GM23338 (cell line): ENCODE measurements around the gene LRRC40. TPM values are rescaled to one million over a fixed set of nuclear protein-coding genes. Genes with fewer than 3 reads are reported as not detected.

ENCODE experiments used
- ATAC-seq: fragments of 200-7000 bp; cut with Tn5 transposase; 3 replicates; pipeline ENCODE4 v1.9.1; 2020
- DNase-seq: peaks from one replicate; pipeline ENCODE4 v3.0.0-alpha.2; 2015; ENCODE audit warnings: low spot score
- H2AFZ ChIP-seq: fragments of 200-600 bp; sonication (generic); 2 replicates; pipeline ENCODE4 v1.8.0; 2016; ENCODE audit warnings: antibody characterized with exemption, mild to moderate bottlenecking, moderate library complexity
- H3F3A ChIP-seq: fragments of 200-600 bp; sonication (generic); replicated peaks from 2 replicates; pipeline ENCODE4 v1.8.0; 2017; ENCODE audit warnings: antibody characterized with exemption, mixed run types, low read depth
- H3K27ac ChIP-seq: fragments of 200-600 bp; sonication (generic); 2 replicates; pipeline ENCODE4 v1.6.1; 2016; ENCODE audit warnings: low read depth
- H3K27me3 ChIP-seq: fragments of 200-600 bp; sonication (generic); 2 replicates; pipeline ENCODE4 v1.8.0; 2016; ENCODE audit warnings: mild to moderate bottlenecking, mixed run types, moderate library complexity; ENCODE audit not compliant: insufficient read depth
- H3K36me3 ChIP-seq: fragments of 200-600 bp; sonication (generic); 2 replicates; pipeline ENCODE4 v1.8.0; 2016; ENCODE audit warnings: mild to moderate bottlenecking; ENCODE audit not compliant: insufficient read depth
- H3K4me1 ChIP-seq: fragments of 200-600 bp; sonication (generic); 2 replicates; pipeline ENCODE4 v1.8.0; 2016; ENCODE audit warnings: mild to moderate bottlenecking, moderate library complexity; ENCODE audit not compliant: insufficient read depth
- H3K4me2 ChIP-seq: fragments of 200-600 bp; sonication (generic); 2 replicates; pipeline ENCODE4 v1.7.1; 2017; ENCODE audit warnings: mixed run types
- H3K4me3 ChIP-seq: fragments of 200-600 bp; sonication (generic); 2 replicates; pipeline ENCODE4 v1.6.1; 2016; ENCODE audit warnings: mixed run types
- H3K79me2 ChIP-seq: fragments of 200-600 bp; sonication (generic); replicated peaks from 2 replicates; pipeline ENCODE4 v1.8.0; 2017; ENCODE audit warnings: mild to moderate bottlenecking; ENCODE audit not compliant: insufficient read depth
- H3K9me2 ChIP-seq: fragments of 200-600 bp; sonication (generic); 2 replicates; pipeline ENCODE4 v1.8.0; 2017; ENCODE audit not compliant: insufficient read depth
- H4K20me1 ChIP-seq: fragments of 200-600 bp; sonication (generic); replicated peaks from 2 replicates; pipeline ENCODE4 v1.8.0; 2017; ENCODE audit warnings: mild to moderate bottlenecking; ENCODE audit not compliant: insufficient read depth
- H3K27ac Mint-ChIP-seq: 2 replicates; pipeline ENCODE4 v1.8.0; 2020; ENCODE audit warnings: inconsistent platforms, mild to moderate bottlenecking, moderate library complexity, mixed read lengths
- H3K27me3 Mint-ChIP-seq: 3 replicates; pipeline ENCODE4 v1.8.0; 2022; ENCODE audit warnings: low read depth, mild to moderate bottlenecking, moderate library complexity, mixed read lengths, inconsistent platforms; ENCODE audit not compliant: insufficient read depth, poor library complexity
- H3K36me3 Mint-ChIP-seq: 3 replicates; pipeline ENCODE4 v1.8.0; 2021; ENCODE audit warnings: low read depth, mild to moderate bottlenecking, inconsistent platforms, moderate library complexity, mixed read lengths
- H3K4me1 Mint-ChIP-seq: 3 replicates; pipeline ENCODE4 v1.8.0; 2020; ENCODE audit warnings: mild to moderate bottlenecking, inconsistent platforms, mixed read lengths
- H3K4me3 Mint-ChIP-seq: 3 replicates; pipeline ENCODE4 v1.8.0; 2021; ENCODE audit warnings: moderate library complexity, mild to moderate bottlenecking, inconsistent platforms, mixed read lengths
- H3K9me3 Mint-ChIP-seq: 3 replicates; pipeline ENCODE4 v1.8.0; 2020; ENCODE audit warnings: moderate library complexity, mild to moderate bottlenecking, inconsistent platforms, mixed read lengths
- CREB1 ChIP-seq: fragments of 250-450 bp; sonication (Bioruptor Pico); IDR thresholded peaks from 2 replicates; pipeline ENCODE4 v1.5.0; 2020; ENCODE audit warnings: low read depth, mild to moderate bottlenecking, moderate library complexity
- EZH2 ChIP-seq: fragments of 200-600 bp; sonication (generic); IDR thresholded peaks from one replicate; pipeline ENCODE4 v1.8.0; 2017; ENCODE audit warnings: antibody characterized with exemption, mild to moderate bottlenecking, low read depth; ENCODE audit not compliant: unreplicated experiment
- EZH2phosphoT487 ChIP-seq: fragments of 200-600 bp; sonication (generic); IDR thresholded peaks from one replicate; pipeline ENCODE4 v1.8.1; 2018; ENCODE audit warnings: antibody characterized with exemption; ENCODE audit not compliant: unreplicated experiment
- JUNB ChIP-seq: IDR thresholded peaks from one replicate; pipeline ENCODE4 v1.6.1; 2016; ENCODE audit warnings: antibody characterized with exemption; ENCODE audit not compliant: unreplicated experiment
- NANOG ChIP-seq: IDR thresholded peaks from 2 replicates; pipeline ENCODE4 v1.6.1; 2016; ENCODE audit warnings: antibody characterized with exemption, borderline replicate concordance
- POLR2AphosphoS5 ChIP-seq: IDR thresholded peaks from 2 replicates; pipeline ENCODE4 v1.6.1; 2016; ENCODE audit warnings: antibody characterized with exemption, low read depth
- STAT1 ChIP-seq: IDR thresholded peaks from one replicate; pipeline ENCODE4 v1.6.1; 2016; ENCODE audit warnings: antibody characterized with exemption; ENCODE audit not compliant: unreplicated experiment
- ZNF114 ChIP-seq: fragments of 250-450 bp; sonication (Bioruptor Pico); IDR thresholded peaks from 2 replicates; pipeline ENCODE4 v1.5.0; 2020; ENCODE audit warnings: mild to moderate bottlenecking, moderate library complexity
- ZNF331 ChIP-seq: fragments of 250-450 bp; sonication (Bioruptor Pico); IDR thresholded peaks from 2 replicates; pipeline ENCODE4 v1.5.0; 2020; ENCODE audit warnings: low read depth, mild to moderate bottlenecking, moderate library complexity
- polyA plus RNA-seq: library from polyadenylated mRNA; unstranded; fragments of >200 nt; fragmentation: Nextera tagmentation; extraction: Ambion mirVana; gene quantifications from 2 replicates; pipeline ENCODE4 v1.2.1, GENCODE V29; 2016
- total RNA-seq: library from RNA; depleted of rRNA; stranded (reverse); fragments of >200 nt; shearing (Covaris generic); gene quantifications from 2 replicates; pipeline ENCODE4 v1.2.3, GENCODE V29; 2014
- TF ChIP-seq, protein P1 (sequence below): fragments of 250-450 bp; sonication (Bioruptor Pico); IDR thresholded peaks from 2 replicates; pipeline ENCODE4 v1.5.0; 2020; ENCODE audit warnings: mild to moderate bottlenecking, moderate library complexity
- TF ChIP-seq, protein P2 (sequence below): IDR thresholded peaks from 2 replicates; pipeline ENCODE4 v1.6.1; 2016; ENCODE audit warnings: antibody characterized with exemption
- TF ChIP-seq, protein P3 (sequence below): IDR thresholded peaks from one replicate; pipeline ENCODE4 v1.6.1; 2018; ENCODE audit warnings: antibody characterized with exemption; ENCODE audit not compliant: unreplicated experiment
- TF ChIP-seq, protein P4 (sequence below), 2 experiments: fragments of 200-600 bp in 1 of 2; sonication (generic) in 1 of 2; conservative IDR thresholded peaks; 2 replicates each; pipeline versions ENCODE4 v1.5.1 to v1.6.1; 2016 to 2017; ENCODE audit warnings: antibody characterized with exemption in 2 of 2, low read depth in 2 of 2, mild to moderate bottlenecking in 2 of 2, moderate library complexity in 1 of 2

LRRC40 gene
- total and polyA plus RNA-seq, 2 experiments from 2014 or later, result 33.9 to 50.5 TPM

DNA sequence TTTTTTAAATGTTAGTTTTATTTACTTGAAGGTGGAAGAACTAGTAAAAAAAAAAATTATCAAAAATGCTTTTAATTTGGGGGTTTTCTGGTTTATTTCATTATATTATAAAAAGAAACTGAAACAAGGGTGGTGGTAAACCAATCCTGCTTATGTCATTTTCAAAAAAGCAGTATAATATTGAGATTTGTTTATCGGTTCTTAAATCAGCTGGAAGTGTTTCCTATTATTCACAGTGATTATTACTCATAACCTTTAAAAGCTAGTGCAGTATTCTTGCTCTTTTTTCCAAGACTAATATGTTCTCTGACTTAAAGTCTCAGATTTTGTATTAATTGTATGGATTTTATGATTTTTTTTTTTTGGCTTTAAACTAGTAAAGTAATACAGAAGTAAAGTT, 5.4 kb upstream of the LRRC40 start:
- H3K27me3 Mint-ChIP-seq, result peaks cover under 1% of the 10 kb centered on the region
- peaks cover 4% of the 10 kb centered on the region; the same call in 1 of the 3 replicates for H3K36me3 Mint-ChIP-seq
- Histone ChIP-seq H3K36me3 (no peaks in the 10 kb centered on the region), H3K27ac (no peak overlapping the region), H3K9me2 (no peaks in the 10 kb centered on the region), H3F3A (no peaks in the 10 kb centered on the region), H3K4me3 (no peak overlapping the region), H3K79me2 (peaks cover 100% of the 10 kb centered on the region), H2AFZ (no peak overlapping the region), H3K4me2 (no peak overlapping the region), H3K27me3 (no peaks in the 10 kb centered on the region), H4K20me1 (peaks cover 4% of the 10 kb centered on the region; the same call in 1 of the 2 replicates), H3K4me1 (peaks cover 3% of the 10 kb centered on the region)
- no peak overlapping the region for H3K27ac Mint-ChIP-seq
- TF ChIP-seq, protein P1, sequence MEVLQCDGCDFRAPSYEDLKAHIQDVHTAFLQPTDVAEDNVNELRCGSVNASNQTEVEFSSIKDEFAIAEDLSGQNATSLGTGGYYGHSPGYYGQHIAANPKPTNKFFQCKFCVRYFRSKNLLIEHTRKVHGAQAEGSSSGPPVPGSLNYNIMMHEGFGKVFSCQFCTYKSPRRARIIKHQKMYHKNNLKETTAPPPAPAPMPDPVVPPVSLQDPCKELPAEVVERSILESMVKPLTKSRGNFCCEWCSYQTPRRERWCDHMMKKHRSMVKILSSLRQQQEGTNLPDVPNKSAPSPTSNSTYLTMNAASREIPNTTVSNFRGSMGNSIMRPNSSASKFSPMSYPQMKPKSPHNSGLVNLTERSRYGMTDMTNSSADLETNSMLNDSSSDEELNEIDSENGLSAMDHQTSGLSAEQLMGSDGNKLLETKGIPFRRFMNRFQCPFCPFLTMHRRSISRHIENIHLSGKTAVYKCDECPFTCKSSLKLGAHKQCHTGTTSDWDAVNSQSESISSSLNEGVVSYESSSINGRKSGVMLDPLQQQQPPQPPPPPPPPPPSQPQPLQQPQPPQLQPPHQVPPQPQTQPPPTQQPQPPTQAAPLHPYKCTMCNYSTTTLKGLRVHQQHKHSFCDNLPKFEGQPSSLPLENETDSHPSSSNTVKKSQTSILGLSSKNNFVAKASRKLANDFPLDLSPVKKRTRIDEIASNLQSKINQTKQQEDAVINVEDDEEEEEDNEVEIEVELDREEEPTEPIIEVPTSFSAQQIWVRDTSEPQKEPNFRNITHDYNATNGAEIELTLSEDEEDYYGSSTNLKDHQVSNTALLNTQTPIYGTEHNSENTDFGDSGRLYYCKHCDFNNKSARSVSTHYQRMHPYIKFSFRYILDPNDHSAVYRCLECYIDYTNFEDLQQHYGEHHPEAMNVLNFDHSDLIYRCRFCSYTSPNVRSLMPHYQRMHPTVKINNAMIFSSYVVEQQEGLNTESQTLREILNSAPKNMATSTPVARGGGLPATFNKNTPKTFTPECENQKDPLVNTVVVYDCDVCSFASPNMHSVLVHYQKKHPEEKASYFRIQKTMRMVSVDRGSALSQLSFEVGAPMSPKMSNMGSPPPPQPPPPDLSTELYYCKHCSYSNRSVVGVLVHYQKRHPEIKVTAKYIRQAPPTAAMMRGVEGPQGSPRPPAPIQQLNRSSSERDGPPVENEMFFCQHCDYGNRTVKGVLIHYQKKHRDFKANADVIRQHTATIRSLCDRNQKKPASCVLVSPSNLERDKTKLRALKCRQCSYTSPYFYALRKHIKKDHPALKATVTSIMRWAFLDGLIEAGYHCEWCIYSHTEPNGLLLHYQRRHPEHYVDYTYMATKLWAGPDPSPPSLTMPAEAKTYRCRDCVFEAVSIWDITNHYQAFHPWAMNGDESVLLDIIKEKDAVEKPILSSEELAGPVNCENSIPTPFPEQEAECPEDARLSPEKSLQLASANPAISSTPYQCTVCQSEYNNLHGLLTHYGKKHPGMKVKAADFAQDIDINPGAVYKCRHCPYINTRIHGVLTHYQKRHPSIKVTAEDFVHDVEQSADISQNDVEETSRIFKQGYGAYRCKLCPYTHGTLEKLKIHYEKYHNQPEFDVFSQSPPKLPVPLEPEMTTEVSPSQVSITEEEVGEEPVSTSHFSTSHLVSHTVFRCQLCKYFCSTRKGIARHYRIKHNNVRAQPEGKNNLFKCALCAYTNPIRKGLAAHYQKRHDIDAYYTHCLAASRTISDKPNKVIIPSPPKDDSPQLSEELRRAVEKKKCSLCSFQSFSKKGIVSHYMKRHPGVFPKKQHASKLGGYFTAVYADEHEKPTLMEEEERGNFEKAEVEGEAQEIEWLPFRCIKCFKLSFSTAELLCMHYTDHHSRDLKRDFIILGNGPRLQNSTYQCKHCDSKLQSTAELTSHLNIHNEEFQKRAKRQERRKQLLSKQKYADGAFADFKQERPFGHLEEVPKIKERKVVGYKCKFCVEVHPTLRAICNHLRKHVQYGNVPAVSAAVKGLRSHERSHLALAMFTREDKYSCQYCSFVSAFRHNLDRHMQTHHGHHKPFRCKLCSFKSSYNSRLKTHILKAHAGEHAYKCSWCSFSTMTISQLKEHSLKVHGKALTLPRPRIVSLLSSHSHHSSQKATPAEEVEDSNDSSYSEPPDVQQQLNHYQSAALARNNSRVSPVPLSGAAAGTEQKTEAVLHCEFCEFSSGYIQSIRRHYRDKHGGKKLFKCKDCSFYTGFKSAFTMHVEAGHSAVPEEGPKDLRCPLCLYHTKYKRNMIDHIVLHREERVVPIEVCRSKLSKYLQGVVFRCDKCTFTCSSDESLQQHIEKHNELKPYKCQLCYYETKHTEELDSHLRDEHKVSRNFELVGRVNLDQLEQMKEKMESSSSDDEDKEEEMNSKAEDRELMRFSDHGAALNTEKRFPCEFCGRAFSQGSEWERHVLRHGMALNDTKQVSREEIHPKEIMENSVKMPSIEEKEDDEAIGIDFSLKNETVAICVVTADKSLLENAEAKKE (CRISPR knock-in tag), result no peak
- TF ChIP-seq CREB1 (CRISPR knock-in tag), result no peak
- TF ChIP-seq, protein P2, sequence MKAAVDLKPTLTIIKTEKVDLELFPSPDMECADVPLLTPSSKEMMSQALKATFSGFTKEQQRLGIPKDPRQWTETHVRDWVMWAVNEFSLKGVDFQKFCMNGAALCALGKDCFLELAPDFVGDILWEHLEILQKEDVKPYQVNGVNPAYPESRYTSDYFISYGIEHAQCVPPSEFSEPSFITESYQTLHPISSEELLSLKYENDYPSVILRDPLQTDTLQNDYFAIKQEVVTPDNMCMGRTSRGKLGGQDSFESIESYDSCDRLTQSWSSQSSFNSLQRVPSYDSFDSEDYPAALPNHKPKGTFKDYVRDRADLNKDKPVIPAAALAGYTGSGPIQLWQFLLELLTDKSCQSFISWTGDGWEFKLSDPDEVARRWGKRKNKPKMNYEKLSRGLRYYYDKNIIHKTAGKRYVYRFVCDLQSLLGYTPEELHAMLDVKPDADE, result no peak
- no peak for TF ChIP-seq POLR2AphosphoS5
- no peak for TF ChIP-seq EZH2phosphoT487
- no peak for TF ChIP-seq EZH2
- TF ChIP-seq STAT1, result no peak
- TF ChIP-seq, protein P3, sequence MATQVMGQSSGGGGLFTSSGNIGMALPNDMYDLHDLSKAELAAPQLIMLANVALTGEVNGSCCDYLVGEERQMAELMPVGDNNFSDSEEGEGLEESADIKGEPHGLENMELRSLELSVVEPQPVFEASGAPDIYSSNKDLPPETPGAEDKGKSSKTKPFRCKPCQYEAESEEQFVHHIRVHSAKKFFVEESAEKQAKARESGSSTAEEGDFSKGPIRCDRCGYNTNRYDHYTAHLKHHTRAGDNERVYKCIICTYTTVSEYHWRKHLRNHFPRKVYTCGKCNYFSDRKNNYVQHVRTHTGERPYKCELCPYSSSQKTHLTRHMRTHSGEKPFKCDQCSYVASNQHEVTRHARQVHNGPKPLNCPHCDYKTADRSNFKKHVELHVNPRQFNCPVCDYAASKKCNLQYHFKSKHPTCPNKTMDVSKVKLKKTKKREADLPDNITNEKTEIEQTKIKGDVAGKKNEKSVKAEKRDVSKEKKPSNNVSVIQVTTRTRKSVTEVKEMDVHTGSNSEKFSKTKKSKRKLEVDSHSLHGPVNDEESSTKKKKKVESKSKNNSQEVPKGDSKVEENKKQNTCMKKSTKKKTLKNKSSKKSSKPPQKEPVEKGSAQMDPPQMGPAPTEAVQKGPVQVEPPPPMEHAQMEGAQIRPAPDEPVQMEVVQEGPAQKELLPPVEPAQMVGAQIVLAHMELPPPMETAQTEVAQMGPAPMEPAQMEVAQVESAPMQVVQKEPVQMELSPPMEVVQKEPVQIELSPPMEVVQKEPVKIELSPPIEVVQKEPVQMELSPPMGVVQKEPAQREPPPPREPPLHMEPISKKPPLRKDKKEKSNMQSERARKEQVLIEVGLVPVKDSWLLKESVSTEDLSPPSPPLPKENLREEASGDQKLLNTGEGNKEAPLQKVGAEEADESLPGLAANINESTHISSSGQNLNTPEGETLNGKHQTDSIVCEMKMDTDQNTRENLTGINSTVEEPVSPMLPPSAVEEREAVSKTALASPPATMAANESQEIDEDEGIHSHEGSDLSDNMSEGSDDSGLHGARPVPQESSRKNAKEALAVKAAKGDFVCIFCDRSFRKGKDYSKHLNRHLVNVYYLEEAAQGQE, result no peak
- TF ChIP-seq ZNF331 (CRISPR knock-in tag), result no peak
- no peak for TF ChIP-seq ZNF114 (CRISPR knock-in tag)
- TF ChIP-seq JUNB, result no peak
- TF ChIP-seq NANOG, result no peak
- TF ChIP-seq, protein P4, sequence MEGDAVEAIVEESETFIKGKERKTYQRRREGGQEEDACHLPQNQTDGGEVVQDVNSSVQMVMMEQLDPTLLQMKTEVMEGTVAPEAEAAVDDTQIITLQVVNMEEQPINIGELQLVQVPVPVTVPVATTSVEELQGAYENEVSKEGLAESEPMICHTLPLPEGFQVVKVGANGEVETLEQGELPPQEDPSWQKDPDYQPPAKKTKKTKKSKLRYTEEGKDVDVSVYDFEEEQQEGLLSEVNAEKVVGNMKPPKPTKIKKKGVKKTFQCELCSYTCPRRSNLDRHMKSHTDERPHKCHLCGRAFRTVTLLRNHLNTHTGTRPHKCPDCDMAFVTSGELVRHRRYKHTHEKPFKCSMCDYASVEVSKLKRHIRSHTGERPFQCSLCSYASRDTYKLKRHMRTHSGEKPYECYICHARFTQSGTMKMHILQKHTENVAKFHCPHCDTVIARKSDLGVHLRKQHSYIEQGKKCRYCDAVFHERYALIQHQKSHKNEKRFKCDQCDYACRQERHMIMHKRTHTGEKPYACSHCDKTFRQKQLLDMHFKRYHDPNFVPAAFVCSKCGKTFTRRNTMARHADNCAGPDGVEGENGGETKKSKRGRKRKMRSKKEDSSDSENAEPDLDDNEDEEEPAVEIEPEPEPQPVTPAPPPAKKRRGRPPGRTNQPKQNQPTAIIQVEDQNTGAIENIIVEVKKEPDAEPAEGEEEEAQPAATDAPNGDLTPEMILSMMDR (conservative IDR thresholded peaks at IDR 0.05; ENCODE audit: low read depth in 2 of 2), result no peak
- no peaks in the 10 kb centered on the region for H3K9me3 Mint-ChIP-seq
- H3K4me1 Mint-ChIP-seq, result peaks cover 3% of the 10 kb centered on the region; the same call in 1 of the 3 replicates
- H3K4me3 Mint-ChIP-seq, result no peak overlapping the region
- ATAC-seq (no peak), DNase-seq (no peak)
